Adrenal gland (tissue), 12 donors: ENCODE results near the gene MS4A13. TPM values are rescaled to one million over a fixed set of nuclear protein-coding genes. Genes with fewer than 3 reads are reported as not detected.
"Not testable (repeated sequence)": the region's sequence is repeated elsewhere in the genome, so short reads cannot be mapped to it uniquely, and the experiment has no call there.

Experiments used
- DNase-seq, 7 donors: peaks; one replicate each; pipeline ENCODE4 v3.0.0-alpha.2; 2019 to 2020
- H3K27ac ChIP-seq, 5 donors: fragments of 200-600 bp; sonication (generic) in 4 of 5; 1 replicate in 3 of 5; 2 replicates in 2 of 5; pipeline versions ENCODE4 v1.5.1 to v1.8.0; 2016 to 2020; ENCODE audit warnings: mild to moderate bottlenecking in 1 of 5
- H3K27me3 ChIP-seq: fragments of 200-600 bp; 2 replicates; pipeline ENCODE4 v1.8.0; 2021
- H3K36me3 ChIP-seq, 2 donors: fragments of 200-600 bp; replicated peaks in 1 of 2; 1 replicate in 1 of 2; 2 replicates in 1 of 2; pipeline versions ENCODE4 v1.5.1 to v1.8.0; 2018 to 2022
- H3K4me1 ChIP-seq, 2 donors: fragments of 200-600 bp; replicated peaks in 1 of 2; 1 replicate in 1 of 2; 2 replicates in 1 of 2; pipeline versions ENCODE4 v1.5.1 to v1.8.0; 2018 to 2021
- H3K4me3 ChIP-seq, 4 donors: fragments of 200-600 bp; sonication (generic) in 3 of 4; one replicate each; pipeline ENCODE4 v1.5.1; 2016 to 2018
- H3K9me3 ChIP-seq, 3 donors: fragments of 200-600 bp; sonication (generic) in 1 of 3; replicated peaks in 1 of 3; 1 replicate in 2 of 3; 2 replicates in 1 of 3; pipeline versions ENCODE4 v1.5.1 to v1.8.0; 2016 to 2021
- POLR2A ChIP-seq, 2 donors: fragments of 450-650 bp; IDR thresholded peaks; one replicate each; pipeline ENCODE4 v1.6.1; 2017; ENCODE audit warnings: antibody characterized with exemption in 2 of 2, mild to moderate bottlenecking in 2 of 2, moderate library complexity in 1 of 2
- WGBS, 4 donors: extraction: QIAGEN DNeasy Blood & Tissue Kit in 2 of 4; methylation state at CpG; one replicate each; pipeline versions ENCODE4 v1.1.5 to v1.1.7; 2013 to 2017; 5-methylcytosine and 5-hydroxymethylcytosine counted together
- intact Hi-C, 2 donors: fragments of 100-400 bp; cut with DNase I; formaldehyde crosslinking; loops; one replicate each; pipeline versions ENCODE4 v1.14.1 to v1.15.0; 2022 to 2023
- polyA plus RNA-seq, 3 donors: library from polyadenylated mRNA; stranded (reverse); fragments of 200-250 nt in 2 of 3; fragments of 350-450 nt in 1 of 3; fragmentation: Illumina TruSeq in 1 of 3; extraction: RNeasy Lipid Tissue Mini Kit (QIAGEN cat#74804) in 1 of 3; gene quantifications; one replicate each; pipeline ENCODE4 v1.2.3, GENCODE V29; 2013 to 2014
- total RNA-seq, 9 donors: library from RNA; depleted of rRNA in 4 of 9; stranded (reverse); fragments of >200 nt in 4 of 9; fragments of 120-200 nt in 1 of 9; fragmentation: NEBNext Ultra II Directional in 1 of 9; extraction: Animal tissue kit (Norgen Biotek cat#: 25700) in 1 of 9; gene quantifications; one replicate each; pipeline versions ENCODE4 v1.1.0 to v1.2.4, GENCODE V29; 2013 to 2023
- TF ChIP-seq, protein P1 (sequence below), 6 experiments: fragments of 450-650 bp in 4 of 6; fragments of 200-600 bp in 2 of 6; sonication (generic) in 1 of 6; IDR thresholded peaks; 1 replicate in 5 of 6; 2 replicates in 1 of 6; pipeline versions ENCODE4 v1.5.1 to v1.8.0; 2016 to 2021; ENCODE audit warnings: antibody characterized with exemption in 6 of 6, mild to moderate bottlenecking in 2 of 6, moderate library complexity in 1 of 6
- donor health status: healthy with polysubstance abuse.
- donor health status: Bipolar disorder and iron deficiency.
- donor health status: DM: yes; HTN: yes; CAD: no.
- donor health status: DM: no; HTN: no; CAD: no.
- donor health status: DM: no; HTN: no; CAD: no.
- donor health status: DM: yes; HTN: yes; CAD: no.

The MS4A13 gene
- total and polyA plus RNA-seq, 12 donors: not detected

DNA sequence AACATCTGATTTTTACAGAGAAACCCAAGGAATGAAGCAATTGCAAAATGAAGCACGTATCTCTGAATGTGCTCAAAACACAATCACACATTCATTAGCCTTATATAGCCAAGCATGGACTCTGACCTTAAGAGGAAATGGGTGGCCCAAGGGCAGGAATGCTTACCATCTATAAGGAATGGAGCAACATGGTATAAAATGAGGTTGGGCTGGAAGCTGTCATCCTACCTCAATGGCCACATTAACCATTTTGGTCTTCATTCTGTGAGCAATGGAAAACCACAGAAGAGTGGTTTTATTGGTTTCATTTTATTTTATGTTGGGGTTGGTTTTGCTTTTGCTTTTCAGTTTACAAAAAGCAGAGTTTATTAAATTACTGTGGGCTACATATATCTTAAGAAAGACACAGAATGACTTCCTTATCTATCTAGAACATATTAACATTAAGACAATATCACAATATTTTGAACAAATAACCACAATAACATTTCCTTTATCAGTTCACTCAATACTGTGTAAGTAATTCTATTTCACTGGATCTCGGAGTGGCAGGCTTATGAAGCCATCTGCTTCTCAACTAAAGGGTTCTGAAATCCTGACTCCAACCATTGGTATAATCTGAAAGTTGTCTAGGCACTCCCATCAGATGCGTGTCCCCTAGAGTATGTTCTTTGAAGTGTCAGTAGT lies 10.8 kb upstream of the MS4A13 start:
- Histone ChIP-seq H3K27me3 (no peaks in the 10 kb centered on the region), H3K27ac (no peak overlapping the region), H3K4me3 (no peak overlapping the region), H3K36me3 (no peaks in the 10 kb centered on the region), H3K4me1 (no peaks in the 10 kb centered on the region), H3K9me3 (no peaks in the 10 kb centered on the region)
- intact Hi-C loops: no loop called here
- TF ChIP-seq POLR2A (IDR thresholded peaks at IDR 0.05): no peak
- TF ChIP-seq, protein P1, sequence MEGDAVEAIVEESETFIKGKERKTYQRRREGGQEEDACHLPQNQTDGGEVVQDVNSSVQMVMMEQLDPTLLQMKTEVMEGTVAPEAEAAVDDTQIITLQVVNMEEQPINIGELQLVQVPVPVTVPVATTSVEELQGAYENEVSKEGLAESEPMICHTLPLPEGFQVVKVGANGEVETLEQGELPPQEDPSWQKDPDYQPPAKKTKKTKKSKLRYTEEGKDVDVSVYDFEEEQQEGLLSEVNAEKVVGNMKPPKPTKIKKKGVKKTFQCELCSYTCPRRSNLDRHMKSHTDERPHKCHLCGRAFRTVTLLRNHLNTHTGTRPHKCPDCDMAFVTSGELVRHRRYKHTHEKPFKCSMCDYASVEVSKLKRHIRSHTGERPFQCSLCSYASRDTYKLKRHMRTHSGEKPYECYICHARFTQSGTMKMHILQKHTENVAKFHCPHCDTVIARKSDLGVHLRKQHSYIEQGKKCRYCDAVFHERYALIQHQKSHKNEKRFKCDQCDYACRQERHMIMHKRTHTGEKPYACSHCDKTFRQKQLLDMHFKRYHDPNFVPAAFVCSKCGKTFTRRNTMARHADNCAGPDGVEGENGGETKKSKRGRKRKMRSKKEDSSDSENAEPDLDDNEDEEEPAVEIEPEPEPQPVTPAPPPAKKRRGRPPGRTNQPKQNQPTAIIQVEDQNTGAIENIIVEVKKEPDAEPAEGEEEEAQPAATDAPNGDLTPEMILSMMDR (IDR thresholded peaks at IDR 0.05): no peak
- no peak for DNase-seq
- 75 to 81% (median 77%) methylated on average over 3 of the region's 3 CpGs for WGBS, 4 donors

DNA sequence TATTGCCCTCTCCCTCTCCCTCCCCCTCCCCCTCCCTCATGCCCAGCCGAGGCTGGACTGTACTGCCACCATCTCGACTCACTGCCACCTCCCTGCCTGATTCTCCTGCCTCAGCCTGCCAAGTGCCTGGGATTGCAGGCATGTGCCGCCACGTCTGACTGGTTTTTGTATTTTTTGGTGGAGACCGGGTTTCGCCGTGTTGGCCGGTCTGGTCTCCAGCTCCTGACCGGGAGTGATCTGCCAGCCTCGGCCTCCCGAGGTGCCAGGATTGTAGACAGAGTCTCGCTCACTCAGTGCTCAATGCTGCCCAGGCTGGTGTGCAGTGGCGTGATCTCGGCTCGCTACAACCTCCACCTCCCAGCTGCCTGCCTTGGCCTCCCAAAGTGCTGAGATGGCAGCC lies 5.6 kb upstream of the MS4A13 start:
- H3K27me3 ChIP-seq, H3K9me3 ChIP-seq, H3K27ac ChIP-seq, H3K4me1 ChIP-seq, H3K36me3 ChIP-seq, H3K4me3 ChIP-seq, DNase-seq, intact Hi-C loops: not testable (repeated sequence)
- WGBS, 4 donors: 68 to 85% (median 82%) methylated on average over 9 to 15 of the region's 15 CpGs

DNA sequence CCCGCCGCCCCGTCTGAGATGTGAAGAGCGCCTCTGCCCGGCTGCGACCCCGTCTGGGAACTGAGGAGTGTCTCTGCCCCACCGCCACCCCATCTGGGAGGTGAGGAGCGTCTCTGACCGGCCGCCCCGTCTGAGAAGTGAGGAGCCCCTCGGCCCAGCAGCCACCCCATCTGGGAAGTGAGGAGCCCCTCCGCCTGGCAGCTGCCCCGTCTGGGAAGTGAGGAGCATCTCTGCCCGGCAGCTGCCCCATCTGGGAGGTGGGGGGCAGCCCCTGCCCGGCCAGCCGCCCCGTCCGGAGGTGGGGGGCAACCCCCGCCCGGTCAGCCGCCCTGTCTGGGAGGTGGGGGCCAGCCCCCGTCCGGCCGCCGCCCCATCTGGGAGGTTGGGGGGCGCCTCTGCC lies 5.0 kb upstream of the MS4A13 start:
- H3K27me3 ChIP-seq, H3K4me3 ChIP-seq, H3K27ac ChIP-seq, H3K36me3 ChIP-seq, DNase-seq, H3K9me3 ChIP-seq, H3K4me1 ChIP-seq, intact Hi-C loops: not testable (repeated sequence)
- 91 to 94% (median 93%) methylated on average over 10 to 28 of the region's 28 CpGs; no CpG with 5 or more reads in 1 of the 4 donors for WGBS, 4 donors

DNA sequence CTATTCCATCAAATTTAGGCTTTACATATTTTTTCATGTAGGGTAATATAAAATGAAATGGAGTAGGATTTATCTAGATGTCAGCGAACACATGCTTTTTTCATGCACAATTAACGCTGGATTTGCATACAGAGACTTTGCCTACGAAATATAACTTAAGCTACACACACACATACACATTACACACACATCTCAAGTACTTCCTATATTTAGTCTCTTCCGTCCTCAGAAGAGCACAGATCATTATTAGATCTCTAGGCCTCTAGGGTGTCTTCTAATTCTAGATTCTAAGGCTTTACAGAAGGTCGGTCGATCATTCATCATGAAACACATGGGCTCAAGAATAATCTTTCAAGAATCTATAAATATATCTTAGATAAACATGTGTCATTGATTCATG lies 3.8 kb upstream of the MS4A13 start:
- no peak overlapping the region for H3K27ac ChIP-seq
- no peaks in the 10 kb centered on the region for H3K4me1 ChIP-seq
- WGBS, 4 donors: 63 to 66% (median 65%) methylated on average over 6 of the region's 6 CpGs
- H3K9me3 ChIP-seq: no peaks in the 10 kb centered on the region
- intact Hi-C loops: no loop called here
- no peak for DNase-seq
- H3K4me3 ChIP-seq: no peak overlapping the region
- no peaks in the 10 kb centered on the region for H3K27me3 ChIP-seq
- no peak for TF ChIP-seq POLR2A (IDR thresholded peaks at IDR 0.05)
- TF ChIP-seq, protein P1 (IDR thresholded peaks at IDR 0.05): no peak
- H3K36me3 ChIP-seq: no peaks in the 10 kb centered on the region

DNA sequence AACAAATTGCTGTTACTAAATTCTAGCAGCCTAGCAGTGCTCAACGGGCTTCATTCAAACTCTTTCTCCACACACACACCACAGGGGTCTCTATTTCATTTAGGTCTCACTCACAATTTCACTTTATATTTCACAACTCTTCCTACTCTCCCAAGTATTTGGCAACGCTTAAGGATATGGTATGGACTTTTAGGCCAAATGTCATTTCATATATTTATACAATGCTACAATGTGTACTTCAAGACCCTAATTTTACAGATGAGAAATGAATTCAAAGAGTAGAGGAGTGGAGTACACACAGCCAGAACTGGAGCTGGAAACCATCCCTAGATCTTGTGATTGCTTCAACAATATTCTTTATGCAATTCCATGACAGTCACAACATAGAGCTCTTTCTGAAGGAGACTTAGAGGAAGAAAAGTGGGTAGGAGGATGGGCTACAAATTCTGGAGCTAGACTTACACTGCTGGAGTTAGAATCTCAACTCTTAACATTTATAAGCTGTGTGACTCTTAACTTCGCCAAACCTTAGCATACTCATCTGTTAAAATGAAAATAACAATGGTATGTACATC lies 2.5 kb upstream of the MS4A13 start:
- WGBS, 4 donors: 62 to 74% (median 73%) methylated on average over 3 of the region's 3 CpGs
- TF ChIP-seq, protein P1 (IDR thresholded peaks at IDR 0.05): no peak
- no peak for TF ChIP-seq POLR2A (IDR thresholded peaks at IDR 0.05)
- H3K27me3 ChIP-seq: no peaks in the 10 kb centered on the region
- no peaks in the 10 kb centered on the region for H3K36me3 ChIP-seq
- intact Hi-C loops: no loop called here
- no peak for DNase-seq
- H3K4me3 ChIP-seq: no peak overlapping the region
- no peaks in the 10 kb centered on the region for H3K9me3 ChIP-seq
- H3K4me1 ChIP-seq: no peaks in the 10 kb centered on the region
- no peak overlapping the region for H3K27ac ChIP-seq
